Esophagus muscularis mucosa (tissue), 4 donors: ENCODE data around the gene SEMA5A. TPM values are rescaled to one million over a fixed set of nuclear protein-coding genes. Genes with fewer than 3 reads are reported as not detected.

Source experiments
- DNase-seq: peaks from one replicate; pipeline ENCODE4 v3.0.0-alpha.2; 2017; ENCODE audit errors: extremely low spot score
- H3K27ac ChIP-seq, 4 donors: fragments of 200-600 bp; sonication (generic); replicated peaks in 1 of 4; 1 replicate in 3 of 4; 2 replicates in 1 of 4; pipeline ENCODE4 v1.5.1; 2016 to 2019; ENCODE audit warnings: mild to moderate bottlenecking in 1 of 4
- H3K27me3 ChIP-seq, 4 donors: fragments of 200-600 bp; sonication (generic); one replicate each; pipeline versions ENCODE4 v1.5.1 to v1.6.0; 2016 to 2019
- H3K36me3 ChIP-seq, 4 donors: fragments of 200-600 bp; sonication (generic); one replicate each; pipeline ENCODE4 v1.5.1; 2016 to 2019
- H3K4me1 ChIP-seq, 4 donors: fragments of 200-600 bp; sonication (generic); one replicate each; pipeline ENCODE4 v1.5.1; 2016 to 2019
- H3K4me3 ChIP-seq, 4 donors: fragments of 200-600 bp; sonication (generic); 1 replicate in 2 of 4; 2 replicates in 2 of 4; pipeline ENCODE4 v1.5.1; 2016 to 2019; ENCODE audit warnings: mild to moderate bottlenecking in 4 of 4, moderate library complexity in 1 of 4
- H3K9me3 ChIP-seq, 4 donors: fragments of 200-600 bp; sonication (generic); 1 replicate in 3 of 4; 2 replicates in 1 of 4; pipeline ENCODE4 v1.5.1; 2016 to 2019
- EP300 ChIP-seq: sonication (generic); formaldehyde crosslinking; IDR thresholded peaks from one replicate; pipeline ENCODE4 v1.6.1; 2017; ENCODE audit warnings: antibody characterized with exemption
- POLR2A ChIP-seq: fragments of 450-650 bp; IDR thresholded peaks from one replicate; pipeline ENCODE4 v1.6.1; 2017; ENCODE audit warnings: antibody characterized with exemption, moderate library complexity, mild to moderate bottlenecking, low read depth
- POLR2AphosphoS5 ChIP-seq, 2 donors: sonication (generic); formaldehyde crosslinking; IDR thresholded peaks; one replicate each; pipeline ENCODE4 v1.6.1; 2017; ENCODE audit warnings: antibody characterized with exemption in 2 of 2
- WGBS: methylation state at CpG from one replicate; pipeline ENCODE4 v1.1.5; 2018; 5-methylcytosine and 5-hydroxymethylcytosine counted together
- intact Hi-C: fragments of 100-400 bp; cut with DNase I; formaldehyde crosslinking; loops from one replicate; pipeline ENCODE4 v1.15.1; 2023
- total RNA-seq, 4 donors: library from RNA; depleted of rRNA; stranded (reverse); fragments of >200 nt; gene quantifications; one replicate each; pipeline versions ENCODE4 v1.1.0 to v1.2.1, GENCODE V29; 2016
- TF ChIP-seq, protein P1 (sequence below), 3 experiments: fragments of 200-600 bp in 2 of 3; fragments of 450-650 bp in 1 of 3; sonication (generic) in 2 of 3; IDR thresholded peaks; one replicate each; pipeline ENCODE4 v1.5.1; 2017 to 2019; ENCODE audit warnings: antibody characterized with exemption in 3 of 3, mild to moderate bottlenecking in 2 of 3, moderate library complexity in 1 of 3

SEMA5A gene
- total RNA-seq, 4 donors from 2014 or later: 2.1 to 5.6 (median 3.5) TPM

DNA sequence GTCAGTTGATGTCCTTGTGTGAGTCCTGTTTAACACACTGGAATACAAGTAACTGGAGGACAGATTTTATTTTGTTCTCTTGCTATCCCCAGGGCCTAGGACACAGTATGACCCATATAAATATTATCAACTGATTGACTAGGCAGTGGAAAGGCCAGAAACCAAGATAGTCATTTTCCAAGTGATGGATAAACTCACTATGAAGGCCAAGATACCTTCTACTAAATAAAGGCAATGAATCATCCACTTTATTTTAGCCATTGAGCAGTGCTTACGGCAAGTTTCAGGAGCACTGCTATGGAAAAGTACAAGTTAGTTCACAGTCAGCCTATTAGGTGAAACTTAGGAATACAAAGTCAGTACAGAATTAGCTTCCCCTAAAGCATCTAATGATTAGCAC, 153.2 kb downstream of the SEMA5A start:
- H3K4me3 ChIP-seq: no peak overlapping the region
- no peaks in the 10 kb centered on the region for H3K27me3 ChIP-seq
- no peaks in the 10 kb centered on the region for H3K36me3 ChIP-seq
- no peaks in the 10 kb centered on the region for H3K4me1 ChIP-seq
- H3K27ac ChIP-seq: no peak overlapping the region
- no peaks in the 10 kb centered on the region for H3K9me3 ChIP-seq
- WGBS: 75% methylated on average over 1 of the region's 1 CpG
- intact Hi-C loops: no loop called here
- TF ChIP-seq, protein P1, sequence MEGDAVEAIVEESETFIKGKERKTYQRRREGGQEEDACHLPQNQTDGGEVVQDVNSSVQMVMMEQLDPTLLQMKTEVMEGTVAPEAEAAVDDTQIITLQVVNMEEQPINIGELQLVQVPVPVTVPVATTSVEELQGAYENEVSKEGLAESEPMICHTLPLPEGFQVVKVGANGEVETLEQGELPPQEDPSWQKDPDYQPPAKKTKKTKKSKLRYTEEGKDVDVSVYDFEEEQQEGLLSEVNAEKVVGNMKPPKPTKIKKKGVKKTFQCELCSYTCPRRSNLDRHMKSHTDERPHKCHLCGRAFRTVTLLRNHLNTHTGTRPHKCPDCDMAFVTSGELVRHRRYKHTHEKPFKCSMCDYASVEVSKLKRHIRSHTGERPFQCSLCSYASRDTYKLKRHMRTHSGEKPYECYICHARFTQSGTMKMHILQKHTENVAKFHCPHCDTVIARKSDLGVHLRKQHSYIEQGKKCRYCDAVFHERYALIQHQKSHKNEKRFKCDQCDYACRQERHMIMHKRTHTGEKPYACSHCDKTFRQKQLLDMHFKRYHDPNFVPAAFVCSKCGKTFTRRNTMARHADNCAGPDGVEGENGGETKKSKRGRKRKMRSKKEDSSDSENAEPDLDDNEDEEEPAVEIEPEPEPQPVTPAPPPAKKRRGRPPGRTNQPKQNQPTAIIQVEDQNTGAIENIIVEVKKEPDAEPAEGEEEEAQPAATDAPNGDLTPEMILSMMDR (IDR thresholded peaks at IDR 0.05): no peak
- TF ChIP-seq POLR2A: no peak
- TF ChIP-seq EP300: no peak
- TF ChIP-seq POLR2AphosphoS5 (IDR thresholded peaks at IDR 0.05): no peak
- DNase-seq: no peak

DNA sequence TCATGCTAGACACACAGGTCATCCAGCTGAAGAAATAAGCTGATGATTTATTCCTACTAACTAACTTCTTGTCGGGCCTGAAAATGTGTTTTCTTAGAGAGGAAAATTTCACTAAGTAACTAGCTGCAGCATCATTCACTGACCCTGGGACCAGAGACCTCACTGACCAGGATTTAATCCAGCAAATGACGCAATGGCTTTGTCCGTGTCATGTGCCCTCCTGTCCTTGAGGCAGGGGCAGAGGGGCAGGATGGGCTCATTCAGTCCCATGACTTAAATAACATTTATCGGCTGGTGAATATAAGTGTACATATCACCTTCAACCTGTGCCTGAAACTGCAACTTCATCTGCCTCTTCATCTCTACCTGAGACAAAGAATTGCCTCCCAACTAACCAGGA, 154.8 kb downstream of the SEMA5A start:
- no peak for DNase-seq
- Histone ChIP-seq H3K4me1 (no peaks in the 10 kb centered on the region), H3K27me3 (no peaks in the 10 kb centered on the region), H3K27ac (no peak overlapping the region), H3K9me3 (no peaks in the 10 kb centered on the region), H3K36me3 (no peaks in the 10 kb centered on the region), H3K4me3 (no peak overlapping the region)
- intact Hi-C loops: no loop called here
- TF ChIP-seq EP300: no peak
- TF ChIP-seq, protein P1 (IDR thresholded peaks at IDR 0.05): no peak
- TF ChIP-seq POLR2A: no peak
- no peak for TF ChIP-seq POLR2AphosphoS5 (IDR thresholded peaks at IDR 0.05)
- WGBS: 96% methylated on average over 4 of the region's 4 CpGs

DNA sequence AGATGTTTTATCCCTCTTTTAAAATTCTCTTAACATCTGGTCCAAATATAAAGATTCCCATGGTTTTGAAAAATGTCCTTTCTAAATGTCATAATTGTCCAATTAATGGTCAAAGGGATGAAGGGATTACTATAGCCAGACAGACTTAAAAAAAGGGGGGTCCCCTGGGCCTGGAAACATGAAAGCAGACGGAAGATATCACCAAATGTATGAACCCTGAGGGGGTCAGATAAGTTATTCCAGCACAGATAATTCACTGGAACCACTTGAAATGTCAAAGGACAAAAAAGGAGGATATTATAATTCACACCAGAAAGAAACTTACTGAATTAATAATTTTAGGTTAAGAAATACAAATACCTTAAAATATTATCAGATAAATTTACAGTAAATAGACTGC, 155.8 kb downstream of the SEMA5A start:
- intact Hi-C loops: no loop called here
- H3K9me3 ChIP-seq: no peaks in the 10 kb centered on the region
- TF ChIP-seq, protein P1 (IDR thresholded peaks at IDR 0.05): no peak
- no peak for TF ChIP-seq POLR2AphosphoS5 (IDR thresholded peaks at IDR 0.05)
- no peak for TF ChIP-seq POLR2A
- TF ChIP-seq EP300: no peak
- WGBS: 79% methylated on average over 1 of the region's 1 CpG
- H3K27me3 ChIP-seq: no peaks in the 10 kb centered on the region
- H3K36me3 ChIP-seq: no peaks in the 10 kb centered on the region
- H3K4me3 ChIP-seq: no peak overlapping the region
- DNase-seq: no peak
- H3K27ac ChIP-seq: no peak overlapping the region
- H3K4me1 ChIP-seq: no peaks in the 10 kb centered on the region

DNA sequence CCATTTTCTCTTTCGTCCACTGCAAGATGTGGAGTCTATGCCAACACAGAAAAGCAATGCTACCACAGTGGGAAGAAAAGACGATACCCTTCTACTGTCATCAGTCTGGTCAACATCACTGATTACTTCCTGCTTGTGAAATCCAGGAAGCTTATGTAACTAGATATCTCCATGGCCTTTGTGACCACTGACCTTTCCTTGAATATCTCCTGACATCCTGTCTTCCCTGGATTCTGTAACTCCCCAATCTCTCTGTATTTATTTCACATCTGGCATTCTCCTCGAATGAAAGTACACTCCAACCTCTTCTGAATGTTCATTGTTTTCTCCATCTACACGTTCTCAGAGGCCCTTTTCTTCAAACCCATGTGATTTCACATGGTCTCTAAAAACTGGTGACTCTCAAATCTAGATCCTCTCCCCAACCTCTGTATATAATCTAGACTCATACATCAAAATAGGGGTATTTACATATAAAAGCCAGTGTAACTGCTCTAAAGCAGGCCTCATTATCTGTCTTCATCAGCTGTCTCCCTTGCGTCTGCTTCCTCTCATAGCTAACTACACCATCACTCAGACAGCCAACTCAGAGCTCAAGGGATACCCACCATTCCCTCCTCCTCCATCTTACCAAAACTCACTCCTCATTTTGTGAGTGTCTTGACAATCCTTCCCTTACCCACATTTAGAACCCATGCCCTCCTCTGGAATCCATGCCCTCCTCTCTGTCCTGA, 156.8 kb downstream of the SEMA5A start:
- 67% methylated on average over 5 of the region's 5 CpGs for WGBS
- DNase-seq: no peak
- H3K9me3 ChIP-seq: no peaks in the 10 kb centered on the region
- H3K4me1 ChIP-seq: no peaks in the 10 kb centered on the region
- H3K36me3 ChIP-seq: no peaks in the 10 kb centered on the region
- H3K4me3 ChIP-seq: no peak overlapping the region
- H3K27ac ChIP-seq: no peak overlapping the region
- intact Hi-C loops: no loop called here
- no peaks in the 10 kb centered on the region for H3K27me3 ChIP-seq
- TF ChIP-seq POLR2A (no peak), POLR2AphosphoS5 (IDR thresholded peaks at IDR 0.05) (no peak), EP300 (no peak)
- TF ChIP-seq, protein P1 (IDR thresholded peaks at IDR 0.05): no peak

DNA sequence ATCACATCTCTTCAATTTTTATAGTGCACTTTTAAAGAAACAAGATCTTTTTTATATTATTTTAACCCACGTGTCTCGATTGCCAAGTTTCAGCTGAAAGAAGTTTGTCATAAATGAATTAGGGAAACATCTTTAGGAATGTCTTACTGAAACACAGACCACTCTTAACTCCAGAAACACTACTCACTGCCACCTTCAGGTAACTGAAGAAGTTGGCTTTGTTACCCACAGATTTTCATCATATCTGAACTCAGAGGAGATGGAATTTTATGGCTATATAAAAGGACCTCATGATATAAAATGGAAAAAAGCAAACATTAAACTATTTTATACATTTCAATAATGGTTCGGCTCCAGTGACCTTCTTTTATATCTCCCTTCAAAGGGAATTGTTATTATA, 158.0 kb downstream of the SEMA5A start:
- no peaks in the 10 kb centered on the region for H3K9me3 ChIP-seq
- H3K36me3 ChIP-seq: no peaks in the 10 kb centered on the region
- no peaks in the 10 kb centered on the region for H3K27me3 ChIP-seq
- intact Hi-C loops: no loop called here
- no peak overlapping the region for H3K4me3 ChIP-seq
- H3K4me1 ChIP-seq: no peaks in the 10 kb centered on the region
- TF ChIP-seq, protein P1 (IDR thresholded peaks at IDR 0.05): no peak
- no peak for TF ChIP-seq POLR2AphosphoS5 (IDR thresholded peaks at IDR 0.05)
- no peak for TF ChIP-seq EP300
- TF ChIP-seq POLR2A: no peak
- WGBS: 53% methylated on average over 3 of the region's 3 CpGs
- no peak overlapping the region for H3K27ac ChIP-seq
- no peak for DNase-seq
